ENCODE measurements around the gene ETFB. TPM values are rescaled to one million over a fixed set of nuclear protein-coding genes. Genes with fewer than 3 reads are reported as not detected.
A peak's percentile ranks its signal among the peaks of the same experiment; 100 is the strongest.

The ETFB gene
- total RNA-seq, 2 donors from 2014 or later = 54.3 to 77.3 TPM

- Histone ChIP-seq H3K27ac (ENCODE audit: low read depth, low read length) (no peak overlapping the region), H3K9ac (ENCODE audit: extremely low read depth, low read length, poor library complexity, severe bottlenecking) (no peak overlapping the region), H3K4me1 (ENCODE audit: control insufficient read depth, insufficient read depth, low read length) (no peaks in the 10 kb centered on the region), H3K4me3 (ENCODE audit: low read length) (no peak overlapping the region), H3K9me3 (ENCODE audit: control insufficient read depth, low read length) (peaks cover 2% of the 10 kb centered on the region), H3K36me3 (ENCODE audit: control insufficient read depth, insufficient read depth, low read length) (no peaks in the 10 kb centered on the region), H3K27me3 (ENCODE audit: control insufficient read depth, insufficient read depth, low read length, poor library complexity, severe bottlenecking) (no peaks in the 10 kb centered on the region)
- Mint-ChIP-seq H3K4me3 (no peak overlapping the region), H3K27ac (no peak overlapping the region), H3K27me3 (ENCODE audit: insufficient read depth) (peaks cover 4% of the 10 kb centered on the region), H3K4me1 (no peaks in the 10 kb centered on the region), H3K36me3 (ENCODE audit: low read depth) (peaks cover 17% of the 10 kb centered on the region), H3K9me3 (peaks cover 6% of the 10 kb centered on the region)
- WGBS, 2 experiments (ENCODE audit: insufficient coverage in 1 of 2, insufficient read length in 1 of 2) = 93 to 100% methylated on average over 1 to 13 of the region's 14 CpGs
- TF ChIP-seq CTCF (conservative IDR thresholded peaks at IDR 0.05) = no peak
- DNase-seq = peak; percentile 35
Observed at GRCh38 chr19:51319649-51320279, 46.4 kb downstream of the ETFB start.

GRCh38 chr19:51318687-51319648 lies 47.2 kb downstream of the ETFB start:
- Mint-ChIP-seq H3K27ac (no peak overlapping the region), H3K27me3 (ENCODE audit: insufficient read depth) (peaks cover 4% of the 10 kb centered on the region), H3K36me3 (ENCODE audit: low read depth) (peaks cover 20% of the 10 kb centered on the region), H3K9me3 (peaks cover 8% of the 10 kb centered on the region), H3K4me1 (no peaks in the 10 kb centered on the region), H3K4me3 (no peak overlapping the region)
- Histone ChIP-seq H3K4me3 (ENCODE audit: low read length) (no peak overlapping the region), H3K36me3 (ENCODE audit: control insufficient read depth, insufficient read depth, low read length) (no peaks in the 10 kb centered on the region), H3K4me1 (ENCODE audit: control insufficient read depth, insufficient read depth, low read length) (no peaks in the 10 kb centered on the region), H3K27ac (ENCODE audit: low read depth, low read length) (no peak overlapping the region), H3K9me3 (ENCODE audit: control insufficient read depth, low read length) (peaks cover 7% of the 10 kb centered on the region), H3K9ac (ENCODE audit: extremely low read depth, low read length, poor library complexity, severe bottlenecking) (no peak overlapping the region), H3K27me3 (ENCODE audit: control insufficient read depth, insufficient read depth, low read length, poor library complexity, severe bottlenecking) (no peaks in the 10 kb centered on the region)
- WGBS, 2 experiments (ENCODE audit: insufficient coverage in 1 of 2, insufficient read length in 1 of 2) = 89 to 91% methylated on average over 12 to 23 of the region's 23 CpGs
- DNase-seq = peak; percentile 77
- TF ChIP-seq CTCF (conservative IDR thresholded peaks at IDR 0.05) = no peak

GRCh38 chr19:51317968-51318367 lies 48.2 kb downstream of the ETFB start:
- no peak overlapping the region for H3K4me3 ChIP-seq (ENCODE audit: low read length)
- 79% methylated on average over 1 of the region's 1 CpG; no CpG with 5 or more reads in 1 of the 2 experiments for WGBS, 2 experiments (ENCODE audit: insufficient coverage in 1 of 2, insufficient read length in 1 of 2)
- no peak overlapping the region for H3K27ac Mint-ChIP-seq
- no peak for TF ChIP-seq CTCF (conservative IDR thresholded peaks at IDR 0.05)
- no peak overlapping the region for H3K27ac ChIP-seq (ENCODE audit: low read depth, low read length)
- H3K4me1 Mint-ChIP-seq = no peaks in the 10 kb centered on the region
- no peaks in the 10 kb centered on the region for H3K36me3 ChIP-seq (ENCODE audit: control insufficient read depth, insufficient read depth, low read length)
- DNase-seq = no peak
- H3K9me3 ChIP-seq (ENCODE audit: control insufficient read depth, low read length) = peaks cover 7% of the 10 kb centered on the region
- H3K4me1 ChIP-seq (ENCODE audit: control insufficient read depth, insufficient read depth, low read length) = no peaks in the 10 kb centered on the region
- H3K4me3 Mint-ChIP-seq = no peak overlapping the region
- no peaks in the 10 kb centered on the region for H3K27me3 ChIP-seq (ENCODE audit: control insufficient read depth, insufficient read depth, low read length, poor library complexity, severe bottlenecking)
- H3K27me3 Mint-ChIP-seq (ENCODE audit: insufficient read depth) = peaks cover 4% of the 10 kb centered on the region
- no peak overlapping the region for H3K9ac ChIP-seq (ENCODE audit: extremely low read depth, low read length, poor library complexity, severe bottlenecking)
- peaks cover 8% of the 10 kb centered on the region for H3K9me3 Mint-ChIP-seq
- H3K36me3 Mint-ChIP-seq (ENCODE audit: low read depth) = peaks cover 17% of the 10 kb centered on the region
